Measurements from ENCODE around the gene ALOXE3. TPM values are rescaled to one million over a fixed set of nuclear protein-coding genes. Genes with fewer than 3 reads are reported as not detected.

ALOXE3 gene
- total RNA-seq, 2 donors from 2014 or later, result not detected

DNA sequence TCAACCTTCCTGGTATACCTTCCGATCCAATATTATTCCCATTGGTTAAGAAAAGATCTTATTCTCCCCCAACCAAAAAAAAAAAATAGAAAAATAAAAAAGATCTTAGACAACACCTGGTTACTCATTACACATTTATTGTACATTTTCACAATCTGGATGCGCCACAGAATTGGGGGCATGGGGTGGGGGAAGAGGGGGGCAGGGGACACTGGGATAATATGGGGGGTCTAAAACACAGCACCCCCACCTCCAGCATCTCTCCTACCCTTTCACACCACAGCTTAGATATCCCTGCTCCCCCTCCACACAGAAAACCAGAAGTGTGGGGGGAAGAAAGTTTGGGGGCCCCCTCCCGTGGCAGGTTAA is 40.7 kb upstream of the ALOXE3 start:
- Histone ChIP-seq H3K27me3 (no peaks in the 10 kb centered on the region), H3K4me3 (no peak overlapping the region), H3K4me1 (peaks cover 62% of the 10 kb centered on the region), H3K36me3 (replicated peaks in 1 of 2; ENCODE audit: insufficient read depth in 1 of 2, low read depth in 2 of 2) (no peaks in the 10 kb centered on the region), H3K27ac (peak overlapping the region in 3 of 4 donors; percentile 98 to 100 (median 99)), H3K9me3 (no peaks in the 10 kb centered on the region)
- 46% methylated on average over 3 of the region's 3 CpGs for WGBS, 2 donors
- ATAC-seq (no peak), DNase-seq (no peak)
- no peak for TF ChIP-seq CTCF (IDR thresholded peaks at IDR 0.05)
- intact Hi-C loops (cut with DNase I), result no loop called here

DNA sequence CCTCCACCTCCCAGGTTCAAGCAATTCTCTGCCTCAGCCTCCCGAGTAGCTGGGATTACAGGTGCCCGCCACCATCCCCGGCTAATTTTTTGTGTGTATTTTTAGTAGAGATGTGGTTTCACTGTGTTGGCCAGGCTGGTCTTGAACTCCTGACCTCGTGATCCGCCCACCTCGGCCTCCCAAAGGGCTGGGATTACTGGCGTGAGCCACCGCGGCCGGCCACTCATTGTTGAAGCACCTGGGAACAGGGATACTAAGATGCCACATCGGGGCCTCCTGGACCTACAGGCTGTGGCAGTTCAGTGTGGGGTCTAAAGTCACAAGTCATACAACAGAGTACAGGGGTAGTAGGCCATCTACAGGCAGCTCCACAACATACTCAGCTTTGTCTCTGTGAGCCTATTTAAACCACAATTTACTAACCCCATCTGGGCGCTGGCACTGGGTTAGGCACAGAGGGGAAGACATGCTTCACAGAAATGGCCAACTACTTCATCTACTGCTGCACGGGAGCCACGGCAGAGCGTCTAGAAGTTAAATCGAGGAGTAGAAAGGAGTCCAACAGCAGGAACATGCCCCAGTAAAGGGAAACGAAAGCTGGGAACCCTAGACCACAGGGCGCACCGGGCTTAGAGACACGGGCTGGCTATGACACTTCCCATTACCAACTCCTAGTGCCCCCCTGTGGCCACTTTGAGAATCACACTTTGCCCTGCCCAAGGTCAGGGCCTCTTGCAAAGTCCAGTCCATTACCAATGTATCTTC is 40.1 kb upstream of the ALOXE3 start:
- Histone ChIP-seq H3K36me3 (replicated peaks in 1 of 2; ENCODE audit: insufficient read depth in 1 of 2, low read depth in 2 of 2) (no peaks in the 10 kb centered on the region), H3K27ac (peak overlapping the region; percentile 98 to 100 (median 99)), H3K4me3 (no peak overlapping the region), H3K4me1 (peaks cover 62% of the 10 kb centered on the region), H3K27me3 (no peaks in the 10 kb centered on the region), H3K9me3 (no peaks in the 10 kb centered on the region)
- 34 to 38% methylated on average over 16 to 20 of the region's 20 CpGs for WGBS, 2 donors
- ATAC-seq (no peak), DNase-seq (peak; percentile 94 to 96 (median 95))
- TF ChIP-seq CTCF (IDR thresholded peaks at IDR 0.05) (peak in 4 of 7 experiments; percentile 83 to 96 (median 90)), POLR2A (IDR thresholded peaks at IDR 0.05) (peak in 1 of 3 donors; percentile 45)
- intact Hi-C loops (cut with DNase I), result no loop called here

DNA sequence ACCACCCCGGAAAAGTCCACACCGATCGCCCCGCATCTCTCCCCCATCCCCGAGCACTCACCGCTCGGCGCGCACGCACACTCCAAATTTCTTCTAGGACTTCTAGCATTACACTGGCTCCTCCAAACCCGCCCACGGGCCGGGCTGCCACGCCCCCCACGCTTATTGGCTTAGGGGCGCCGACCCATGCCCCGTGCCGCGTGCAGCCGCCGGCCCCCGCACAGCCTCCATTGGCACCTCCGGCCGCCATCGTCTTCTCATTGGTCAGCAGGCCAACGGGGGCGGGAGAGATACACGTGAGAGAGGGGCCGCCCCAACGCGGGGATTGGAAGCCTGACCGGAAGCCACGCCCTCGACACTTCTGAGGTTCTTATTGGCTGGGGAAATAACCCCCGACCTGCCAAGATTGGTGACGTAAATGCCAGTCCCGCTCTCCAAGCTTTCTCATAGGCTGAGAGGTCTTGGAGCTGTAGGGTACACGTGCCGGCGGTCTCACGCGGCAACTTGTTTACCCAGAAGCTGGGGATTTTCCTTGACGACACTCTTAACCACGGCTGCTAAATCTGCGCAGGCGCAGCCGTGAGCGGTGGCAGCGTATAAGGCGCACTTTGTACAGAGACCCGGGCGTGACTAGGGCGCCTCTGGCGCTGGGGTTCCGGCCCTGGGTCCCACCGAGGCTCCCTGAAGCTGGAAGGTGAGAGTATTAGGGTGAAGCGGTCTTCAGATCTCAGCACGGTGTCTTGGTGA is 38.1 kb upstream of the ALOXE3 start:
- Histone ChIP-seq H3K4me1 (peaks cover 68% of the 10 kb centered on the region), H3K36me3 (replicated peaks in 1 of 2; ENCODE audit: insufficient read depth in 1 of 2, low read depth in 2 of 2) (no peaks in the 10 kb centered on the region), H3K9me3 (no peaks in the 10 kb centered on the region), H3K27ac (peak overlapping the region; percentile 99 to 100 (median 100)), H3K27me3 (no peaks in the 10 kb centered on the region), H3K4me3 (peak overlapping the region; percentile 32 to 96)
- peak; percentile 69 for ATAC-seq
- TF ChIP-seq POLR2A (IDR thresholded peaks at IDR 0.05) (peak in 1 of 3 donors; percentile 100), CTCF (IDR thresholded peaks at IDR 0.05) (peak in 1 of 7 experiments; percentile 5)
- 0 to 1% methylated on average over 17 to 59 of the region's 59 CpGs for WGBS, 2 donors
- peak; percentile 100 for DNase-seq
- intact Hi-C loops (cut with DNase I), result no loop called here

GRCh38 chr17:8155996-8156245 is 37.6 kb upstream of the ALOXE3 start:
- intact Hi-C loops (cut with DNase I), result no loop called here
- Histone ChIP-seq H3K27me3 (no peaks in the 10 kb centered on the region), H3K9me3 (no peaks in the 10 kb centered on the region), H3K4me3 (peak overlapping the region; percentile 32 to 96), H3K4me1 (peaks cover 68% of the 10 kb centered on the region), H3K27ac (peak overlapping the region; percentile 99 to 100 (median 100)), H3K36me3 (replicated peaks in 1 of 2; ENCODE audit: insufficient read depth in 1 of 2, low read depth in 2 of 2) (no peaks in the 10 kb centered on the region)
- TF ChIP-seq CTCF (IDR thresholded peaks at IDR 0.05) (no peak), POLR2A (IDR thresholded peaks at IDR 0.05) (no peak)
- WGBS, 2 donors, result 0 to 1% methylated on average over 4 to 11 of the region's 11 CpGs
- DNase-seq, result peak in 1 of 4 donors; percentile 47
- ATAC-seq, result no peak

Measured in body of pancreas (tissue), 4 donors.